Adrenal gland (tissue), 12 donors: ENCODE results near the gene JPH2. TPM values are rescaled to one million over a fixed set of nuclear protein-coding genes. Genes with fewer than 3 reads are reported as not detected.

Experiments used
- DNase-seq, 7 donors: peaks; one replicate each; pipeline ENCODE4 v3.0.0-alpha.2; 2019 to 2020
- H3K27ac ChIP-seq, 5 donors: fragments of 200-600 bp; sonication (generic) in 4 of 5; 1 replicate in 3 of 5; 2 replicates in 2 of 5; pipeline versions ENCODE4 v1.5.1 to v1.8.0; 2016 to 2020; ENCODE audit warnings: mild to moderate bottlenecking in 1 of 5
- H3K27me3 ChIP-seq: fragments of 200-600 bp; 2 replicates; pipeline ENCODE4 v1.8.0; 2021
- H3K36me3 ChIP-seq, 2 donors: fragments of 200-600 bp; replicated peaks in 1 of 2; 1 replicate in 1 of 2; 2 replicates in 1 of 2; pipeline versions ENCODE4 v1.5.1 to v1.8.0; 2018 to 2022
- H3K4me1 ChIP-seq, 2 donors: fragments of 200-600 bp; replicated peaks in 1 of 2; 1 replicate in 1 of 2; 2 replicates in 1 of 2; pipeline versions ENCODE4 v1.5.1 to v1.8.0; 2018 to 2021
- H3K4me3 ChIP-seq, 4 donors: fragments of 200-600 bp; sonication (generic) in 3 of 4; one replicate each; pipeline ENCODE4 v1.5.1; 2016 to 2018
- H3K9me3 ChIP-seq, 3 donors: fragments of 200-600 bp; sonication (generic) in 1 of 3; replicated peaks in 1 of 3; 1 replicate in 2 of 3; 2 replicates in 1 of 3; pipeline versions ENCODE4 v1.5.1 to v1.8.0; 2016 to 2021
- POLR2A ChIP-seq, 2 donors: fragments of 450-650 bp; IDR thresholded peaks; one replicate each; pipeline ENCODE4 v1.6.1; 2017; ENCODE audit warnings: antibody characterized with exemption in 2 of 2, mild to moderate bottlenecking in 2 of 2, moderate library complexity in 1 of 2
- WGBS, 4 donors: extraction: QIAGEN DNeasy Blood & Tissue Kit in 2 of 4; methylation state at CpG; one replicate each; pipeline versions ENCODE4 v1.1.5 to v1.1.7; 2013 to 2017; 5-methylcytosine and 5-hydroxymethylcytosine counted together
- intact Hi-C, 2 donors: fragments of 100-400 bp; cut with DNase I; formaldehyde crosslinking; loops; one replicate each; pipeline versions ENCODE4 v1.14.1 to v1.15.0; 2022 to 2023
- polyA plus RNA-seq, 3 donors: library from polyadenylated mRNA; stranded (reverse); fragments of 200-250 nt in 2 of 3; fragments of 350-450 nt in 1 of 3; fragmentation: Illumina TruSeq in 1 of 3; extraction: RNeasy Lipid Tissue Mini Kit (QIAGEN cat#74804) in 1 of 3; gene quantifications; one replicate each; pipeline ENCODE4 v1.2.3, GENCODE V29; 2013 to 2014
- total RNA-seq, 9 donors: library from RNA; depleted of rRNA in 4 of 9; stranded (reverse); fragments of >200 nt in 4 of 9; fragments of 120-200 nt in 1 of 9; fragmentation: NEBNext Ultra II Directional in 1 of 9; extraction: Animal tissue kit (Norgen Biotek cat#: 25700) in 1 of 9; gene quantifications; one replicate each; pipeline versions ENCODE4 v1.1.0 to v1.2.4, GENCODE V29; 2013 to 2023
- TF ChIP-seq, protein P1 (sequence below), 6 experiments: fragments of 450-650 bp in 4 of 6; fragments of 200-600 bp in 2 of 6; sonication (generic) in 1 of 6; IDR thresholded peaks; 1 replicate in 5 of 6; 2 replicates in 1 of 6; pipeline versions ENCODE4 v1.5.1 to v1.8.0; 2016 to 2021; ENCODE audit warnings: antibody characterized with exemption in 6 of 6, mild to moderate bottlenecking in 2 of 6, moderate library complexity in 1 of 6
- donor health status: healthy with polysubstance abuse.
- donor health status: Bipolar disorder and iron deficiency.
- donor health status: DM: yes; HTN: yes; CAD: no.
- donor health status: DM: no; HTN: no; CAD: no.
- donor health status: DM: no; HTN: no; CAD: no.
- donor health status: DM: yes; HTN: yes; CAD: no.

JPH2 gene
- total and polyA plus RNA-seq, 12 donors = 0.59 to 13.0 (median 3.4) TPM

GRCh38 chr20:44120676-44121425 is 66.1 kb downstream of the JPH2 start:
- Histone ChIP-seq H3K27ac (no peak overlapping the region), H3K27me3 (peaks cover 7% of the 10 kb centered on the region), H3K36me3 (no peaks in the 10 kb centered on the region), H3K4me1 (no peaks in the 10 kb centered on the region), H3K9me3 (no peaks in the 10 kb centered on the region), H3K4me3 (no peak overlapping the region)
- TF ChIP-seq, protein P1, sequence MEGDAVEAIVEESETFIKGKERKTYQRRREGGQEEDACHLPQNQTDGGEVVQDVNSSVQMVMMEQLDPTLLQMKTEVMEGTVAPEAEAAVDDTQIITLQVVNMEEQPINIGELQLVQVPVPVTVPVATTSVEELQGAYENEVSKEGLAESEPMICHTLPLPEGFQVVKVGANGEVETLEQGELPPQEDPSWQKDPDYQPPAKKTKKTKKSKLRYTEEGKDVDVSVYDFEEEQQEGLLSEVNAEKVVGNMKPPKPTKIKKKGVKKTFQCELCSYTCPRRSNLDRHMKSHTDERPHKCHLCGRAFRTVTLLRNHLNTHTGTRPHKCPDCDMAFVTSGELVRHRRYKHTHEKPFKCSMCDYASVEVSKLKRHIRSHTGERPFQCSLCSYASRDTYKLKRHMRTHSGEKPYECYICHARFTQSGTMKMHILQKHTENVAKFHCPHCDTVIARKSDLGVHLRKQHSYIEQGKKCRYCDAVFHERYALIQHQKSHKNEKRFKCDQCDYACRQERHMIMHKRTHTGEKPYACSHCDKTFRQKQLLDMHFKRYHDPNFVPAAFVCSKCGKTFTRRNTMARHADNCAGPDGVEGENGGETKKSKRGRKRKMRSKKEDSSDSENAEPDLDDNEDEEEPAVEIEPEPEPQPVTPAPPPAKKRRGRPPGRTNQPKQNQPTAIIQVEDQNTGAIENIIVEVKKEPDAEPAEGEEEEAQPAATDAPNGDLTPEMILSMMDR (IDR thresholded peaks at IDR 0.05) = no peak
- TF ChIP-seq POLR2A (IDR thresholded peaks at IDR 0.05) = no peak
- DNase-seq = no peak
- 74 to 77% (median 75%) methylated on average over 9 of the region's 9 CpGs for WGBS, 4 donors
- intact Hi-C loops = no loop called here

DNA sequence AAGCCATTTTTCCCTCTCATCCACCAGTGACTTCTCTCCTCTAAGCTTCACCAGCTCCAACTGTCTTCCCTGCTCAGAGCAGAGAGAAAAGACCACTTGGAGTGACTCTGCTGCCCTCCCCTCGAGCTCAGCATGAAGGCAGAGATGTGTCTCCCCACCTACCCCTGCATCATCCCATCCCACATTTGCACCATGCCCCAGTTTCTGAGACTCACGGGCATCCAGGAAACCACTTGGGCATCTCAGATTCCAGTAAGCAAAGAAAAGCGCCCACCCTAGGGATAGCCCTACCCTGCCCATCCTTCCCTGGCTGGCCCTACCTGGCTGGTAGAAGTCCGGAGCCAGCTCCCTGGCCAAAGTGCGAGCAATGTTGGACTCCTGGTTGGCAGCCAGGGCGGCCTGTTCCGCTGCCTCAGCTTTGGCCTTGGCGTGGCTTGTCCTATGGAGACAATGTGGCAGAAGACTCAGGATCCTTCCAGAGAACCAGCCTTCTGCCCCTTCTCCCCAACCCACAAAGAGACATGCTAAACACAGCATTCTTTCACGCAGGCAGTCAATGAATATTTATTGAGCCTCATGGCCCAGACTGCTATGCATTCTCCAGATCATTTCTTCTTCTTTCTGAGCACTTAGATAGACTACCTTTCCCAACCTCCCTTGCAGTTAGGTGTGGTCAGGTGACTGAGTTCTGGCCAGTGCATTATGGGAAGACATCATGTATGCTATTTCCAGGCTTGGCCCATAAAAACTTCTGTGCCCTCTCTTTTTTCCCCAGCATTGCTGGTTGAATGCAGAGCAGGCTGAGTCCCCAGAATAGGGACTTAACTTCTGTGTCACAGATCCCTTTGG is 68.6 kb downstream of the JPH2 start:
- Histone ChIP-seq H3K4me1 (no peaks in the 10 kb centered on the region), H3K27me3 (peaks cover 9% of the 10 kb centered on the region), H3K27ac (no peak overlapping the region), H3K4me3 (no peak overlapping the region), H3K36me3 (no peaks in the 10 kb centered on the region), H3K9me3 (no peaks in the 10 kb centered on the region)
- TF ChIP-seq, protein P1 (IDR thresholded peaks at IDR 0.05) = no peak
- TF ChIP-seq POLR2A (IDR thresholded peaks at IDR 0.05) = no peak
- DNase-seq = no peak
- WGBS, 4 donors = 82 to 89% (median 87%) methylated on average over 5 to 9 of the region's 9 CpGs
- intact Hi-C loops = no loop called here

DNA sequence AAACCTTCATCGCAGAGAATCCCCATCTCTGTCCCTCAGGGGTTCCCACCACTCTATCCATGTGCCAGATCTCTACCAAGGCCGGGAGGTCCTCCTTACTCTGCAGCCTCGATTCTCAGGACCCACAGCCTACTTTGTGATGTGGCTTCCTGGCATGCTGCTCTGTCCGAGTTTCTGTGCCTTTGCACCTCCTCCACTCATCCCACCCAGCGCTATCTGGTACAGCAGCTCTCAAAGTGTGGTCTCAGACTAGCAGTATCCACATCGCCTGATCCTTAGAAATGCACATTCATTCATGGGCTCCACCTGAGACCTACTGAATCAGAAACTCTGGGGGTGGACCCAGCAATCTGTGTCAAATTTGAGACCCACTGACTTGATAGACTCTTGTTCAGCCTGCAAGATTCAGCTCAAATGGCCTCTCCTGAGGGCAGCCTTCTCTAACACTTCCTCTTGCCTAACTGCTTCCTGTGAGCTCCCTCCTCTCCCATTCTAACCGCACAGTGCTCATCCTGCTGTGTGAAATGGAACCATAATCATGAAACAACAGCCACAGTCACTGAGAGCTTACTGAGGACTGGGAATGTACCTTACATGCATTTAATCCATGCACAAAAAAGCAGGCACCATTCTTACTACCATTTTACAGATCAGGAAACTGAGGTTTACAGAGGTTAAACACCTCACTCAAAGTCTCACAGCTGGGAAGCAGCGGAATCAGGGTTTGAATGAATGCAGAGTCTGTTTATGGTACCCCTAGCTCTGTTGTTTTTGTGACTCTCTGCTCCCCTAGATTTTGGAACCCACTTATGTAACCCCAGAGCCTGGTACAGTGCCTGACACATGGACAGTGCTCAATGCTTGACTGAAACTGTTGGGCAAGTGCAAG is 69.4 kb downstream of the JPH2 start:
- TF ChIP-seq, protein P1 (IDR thresholded peaks at IDR 0.05) = no peak
- no peak for TF ChIP-seq POLR2A (IDR thresholded peaks at IDR 0.05)
- WGBS, 4 donors = 84 to 88% (median 85%) methylated on average over 8 of the region's 8 CpGs
- Histone ChIP-seq H3K36me3 (no peaks in the 10 kb centered on the region), H3K27ac (no peak overlapping the region), H3K9me3 (no peaks in the 10 kb centered on the region), H3K27me3 (peaks cover 9% of the 10 kb centered on the region), H3K4me1 (no peaks in the 10 kb centered on the region), H3K4me3 (no peak overlapping the region)
- intact Hi-C loops = no loop called here
- DNase-seq = no peak
